Heart right ventricle (tissue), 16 donors: ENCODE data around the gene DDX20. TPM values are rescaled to one million over a fixed set of nuclear protein-coding genes. Genes with fewer than 3 reads are reported as not detected.
A peak's percentile ranks its signal among the peaks of the same experiment; 100 is the strongest.

Experiments
- ATAC-seq, 8 donors: fragments of 200-7000 bp; cut with Tn5 transposase; one replicate each; pipeline ENCODE4 v1.9.1; 2020; ENCODE audit warnings: mild to moderate bottlenecking in 8 of 8, moderate library complexity in 8 of 8, moderate number of reproducible peaks in 1 of 8
- DNase-seq, 2 donors: peaks; one replicate each; pipeline ENCODE4 v3.0.0-alpha.2; 2020
- H3K27ac ChIP-seq, 10 donors: fragments of 200-600 bp; sonication (generic) in 2 of 10; one replicate each; pipeline versions ENCODE4 v1.5.0 to v1.8.0; 2020 to 2022; ENCODE audit warnings: mild to moderate bottlenecking in 3 of 10
- H3K27me3 ChIP-seq, 7 donors: fragments of 200-600 bp; one replicate each; pipeline ENCODE4 v1.8.0; 2021 to 2022; ENCODE audit warnings: mild to moderate bottlenecking in 2 of 7
- H3K36me3 ChIP-seq, 9 donors: fragments of 200-600 bp; sonication (generic) in 1 of 9; one replicate each; pipeline versions ENCODE4 v1.5.0 to v1.8.0; 2020 to 2022; ENCODE audit warnings: mild to moderate bottlenecking in 2 of 9
- H3K4me1 ChIP-seq, 9 donors: fragments of 200-600 bp; sonication (generic) in 1 of 9; one replicate each; pipeline versions ENCODE4 v1.5.0 to v1.8.0; 2020 to 2022; ENCODE audit warnings: mild to moderate bottlenecking in 4 of 9
- H3K4me3 ChIP-seq, 10 donors: fragments of 200-600 bp; sonication (generic) in 2 of 10; one replicate each; pipeline versions ENCODE4 v1.5.0 to v1.8.0; 2020 to 2022; ENCODE audit warnings: mild to moderate bottlenecking in 7 of 10, moderate library complexity in 2 of 10
- H3K9me3 ChIP-seq, 11 donors: fragments of 200-600 bp in 10 of 11; sonication (generic) in 2 of 11; one replicate each; pipeline versions ENCODE4 v1.5.0 to v1.8.0; 2013 to 2022; ENCODE audit warnings: mild to moderate bottlenecking in 2 of 11, control low read depth in 1 of 11, moderate library complexity in 1 of 11
- CTCF ChIP-seq, 9 donors: fragments of 200-600 bp; sonication (generic) in 2 of 9; IDR thresholded peaks; one replicate each; pipeline versions ENCODE4 v1.5.0 to v1.8.0; 2021 to 2022; ENCODE audit warnings: antibody characterized with exemption in 9 of 9, mild to moderate bottlenecking in 5 of 9, moderate library complexity in 1 of 9
- WGBS, 2 donors: extraction: QIAGEN DNeasy Blood & Tissue Kit; methylation state at CpG; one replicate each; pipeline ENCODE4 v1.1.7; 2013; ENCODE audit warnings: inconsistent platforms in 1 of 2; 5-methylcytosine and 5-hydroxymethylcytosine counted together
- intact Hi-C, 10 donors: fragments of 100-400 bp; cut with DNase I; formaldehyde crosslinking; loops; one replicate each; pipeline versions ENCODE4 v1.11.1 to v1.14.2; 2022
- polyA plus RNA-seq, 2 donors: library from polyadenylated mRNA; stranded (reverse); fragments of 200-250 nt; gene quantifications; one replicate each; pipeline ENCODE4 v1.2.3, GENCODE V29; 2013
- total RNA-seq, 10 donors: library from RNA; stranded (reverse); fragmentation: NEBNext Ultra II Directional in 3 of 10; extraction: Animal tissue kit (Norgen Biotek cat#: 25700) in 3 of 10; gene quantifications; one replicate each; pipeline versions ENCODE4 v1.2.1 to v1.2.4, GENCODE V29; 2021 to 2023
- donor health status: Arrhythmogenic right ventricular cardiomyopathy.
- donor health status: ischemic (EF 13 %, LVEDD 7.1; RV severe dilation, severe dysfunction).
- donor health status: healthy with polysubstance abuse.
- donor health status: DM: no; HTN: yes; CAD: no.
- donor health status: DM: no; HTN: no; CAD: no.
- donor health status: ischemic (EF 25% LVEDD 6.9; RV normal size, moderate dysfunction).
- donor health status: ischemic (EF 25% LVEDD 5.7; RV mildly dilated, moderate dysfunction).
- donor health status: healthy.
- donor health status: DM: yes; HTN: yes; CAD: no.
- donor health status: Ischemic cardiomyopathy.
- donor health status: ischemic (EF 35%, LVEDD 5.7; RV mildly dilated, moderate dysfunction).
- donor health status: nonischemic (EF 11% LVEDD 7.7; RV severe dilation, severe dysfunction).
- donor health status: DM: yes; HTN: yes; CAD: no.
- donor health status: PGD.
- donor health status: ischemic (EF 29% LVEDD 5.4; RV normal size, mild dysfunction).
- donor health status: nonischemic (EF 23%, LVEDD 6.1; RV moderate dilation, normal function).

DDX20 gene
- total and polyA plus RNA-seq, 12 donors = 4.0 to 10.0 (median 6.4) TPM

- no peak for DNase-seq
- Histone ChIP-seq H3K4me1 (peaks cover 36 to 97% (median 91%) of the 10 kb centered on the region in 9 donors), H3K27ac (peak overlapping the region in 9 of 10 donors; percentile 1 to 98 (median 81)), H3K27me3 (no peaks in the 10 kb centered on the region), H3K9me3 (no peaks in the 10 kb centered on the region), H3K36me3 (peaks cover 0 to 21% (median 0%) of the 10 kb centered on the region in 9 donors), H3K4me3 (no peak overlapping the region)
- ATAC-seq = no peak
- intact Hi-C loops = loop anchor here in 1 of 10 donors (10.0 kb wide), 1 partner anchor 972 kb away; the partner anchor contains the start of gene RHOC
- no peak for TF ChIP-seq CTCF (IDR thresholded peaks at IDR 0.05)
- WGBS, 2 donors = 89 to 90% methylated on average over 7 of the region's 7 CpGs
Observed at GRCh38 chr1:111732718-111733117, 23.0 kb upstream of the DDX20 start.

DNA sequence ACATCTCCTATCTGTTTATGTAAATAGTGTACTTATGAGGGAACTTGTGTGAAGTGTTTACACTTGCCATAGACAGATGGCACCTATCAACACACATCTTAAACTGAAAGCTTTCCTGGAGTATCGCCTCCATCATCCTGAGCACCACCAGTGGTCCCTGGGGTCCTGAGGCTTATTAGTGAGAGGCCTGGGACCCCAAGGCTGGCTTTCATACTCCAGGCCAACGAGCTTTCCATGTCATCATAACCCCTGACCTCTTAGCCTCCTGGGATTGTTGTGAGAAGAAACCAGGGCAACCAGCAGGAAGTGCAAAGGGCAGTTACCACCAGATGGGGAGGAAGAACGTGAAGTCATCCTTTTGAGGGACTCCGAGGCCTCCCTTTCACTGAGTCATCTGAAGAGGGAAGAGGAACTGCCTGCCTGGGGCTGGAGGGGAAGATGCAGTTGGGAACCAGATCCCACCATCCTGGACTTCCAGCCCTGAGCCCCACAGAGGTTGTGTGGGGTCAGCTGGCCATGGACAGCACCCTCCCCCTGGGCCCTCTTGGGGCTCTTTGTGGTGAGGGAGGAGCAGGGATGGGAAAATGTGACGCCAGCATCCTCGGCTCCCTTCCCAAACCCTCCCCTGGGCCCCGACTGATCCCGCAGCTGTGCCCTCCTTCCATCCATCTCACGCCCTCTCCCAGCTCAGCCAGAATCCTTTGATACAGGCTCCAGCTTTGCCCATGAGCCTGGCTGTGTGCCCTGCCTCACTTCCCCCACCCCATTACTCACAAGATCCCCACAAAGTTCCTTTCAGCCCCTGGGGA, 22.3 kb upstream of the DDX20 start:
- peak; percentile 79 to 83 for DNase-seq
- intact Hi-C loops = loop anchor here in 1 of 10 donors (10.0 kb wide), 1 partner anchor 971 kb away; the partner anchor contains the start of gene RHOC
- 35 to 52% methylated on average over 7 to 9 of the region's 9 CpGs for WGBS, 2 donors
- H3K27ac ChIP-seq = peak overlapping the region in 9 of 10 donors; percentile 51 to 98 (median 81)
- H3K36me3 ChIP-seq = peaks cover 0 to 21% (median 0%) of the 10 kb centered on the region in 9 donors
- H3K4me1 ChIP-seq = peaks cover 39 to 99% (median 95%) of the 10 kb centered on the region in 9 donors
- TF ChIP-seq CTCF (IDR thresholded peaks at IDR 0.05) = no peak
- H3K4me3 ChIP-seq = peak overlapping the region in 3 of 10 donors; percentile 9 to 15 (median 12)
- H3K27me3 ChIP-seq = no peaks in the 10 kb centered on the region
- no peaks in the 10 kb centered on the region for H3K9me3 ChIP-seq
- ATAC-seq = peak; percentile 24 to 80 (median 45)

GRCh38 chr1:111733992-111734341, 21.7 kb upstream of the DDX20 start:
- no peaks in the 10 kb centered on the region for H3K27me3 ChIP-seq
- H3K4me1 ChIP-seq = peaks cover 39 to 98% (median 92%) of the 10 kb centered on the region in 9 donors
- intact Hi-C loops = loop anchor here in 1 of 10 donors (10.0 kb wide), 1 partner anchor 971 kb away; the partner anchor contains the start of gene RHOC
- ATAC-seq (peak in 2 of 8 donors; percentile 6 to 10), DNase-seq (no peak)
- H3K9me3 ChIP-seq = no peaks in the 10 kb centered on the region
- no peak for TF ChIP-seq CTCF (IDR thresholded peaks at IDR 0.05)
- H3K4me3 ChIP-seq = peak overlapping the region in 3 of 10 donors; percentile 9 to 15 (median 12)
- peak overlapping the region in 9 of 10 donors; percentile 51 to 98 (median 81) for H3K27ac ChIP-seq
- 62% methylated on average over 5 of the region's 5 CpGs for WGBS, 2 donors
- H3K36me3 ChIP-seq = peaks cover 0 to 21% (median 0%) of the 10 kb centered on the region in 9 donors

DNA sequence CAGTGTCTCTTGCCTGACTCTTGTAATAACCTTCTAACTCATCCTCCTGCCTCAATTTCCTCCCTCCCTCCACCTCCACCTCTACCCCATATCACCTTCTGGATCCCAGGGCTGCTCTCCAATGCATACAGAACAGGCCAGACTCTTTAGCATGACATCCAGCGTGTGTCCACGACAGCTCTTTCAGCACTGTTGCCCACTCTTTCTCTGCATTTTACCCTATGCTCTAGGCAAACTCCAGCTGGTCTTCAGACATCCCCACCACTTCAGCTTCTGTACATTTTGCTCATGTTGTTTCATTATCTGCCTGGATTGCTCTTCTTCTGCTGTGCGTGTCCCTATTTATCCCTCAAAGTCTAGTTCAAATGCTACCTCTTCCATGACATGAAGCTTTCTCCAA, 21.3 kb upstream of the DDX20 start:
- no peak for DNase-seq
- ATAC-seq = no peak
- Histone ChIP-seq H3K4me1 (peaks cover 35 to 94% (median 87%) of the 10 kb centered on the region in 9 donors), H3K27ac (peak overlapping the region in 9 of 10 donors; percentile 51 to 98 (median 81)), H3K4me3 (peak overlapping the region in 1 of 10 donors; percentile 12), H3K9me3 (no peaks in the 10 kb centered on the region), H3K36me3 (peaks cover 0 to 21% (median 0%) of the 10 kb centered on the region in 9 donors), H3K27me3 (no peaks in the 10 kb centered on the region)
- intact Hi-C loops = loop anchor here in 1 of 10 donors (10.0 kb wide), 1 partner anchor 970 kb away; the partner anchor contains the start of gene RHOC
- TF ChIP-seq CTCF (IDR thresholded peaks at IDR 0.05) = no peak
- 81 to 84% methylated on average over 3 of the region's 3 CpGs for WGBS, 2 donors
